Astrocyte (in vitro differentiated cells and primary cell): ENCODE data around the gene CHST11. TPM values are rescaled to one million over a fixed set of nuclear protein-coding genes. Genes with fewer than 3 reads are reported as not detected.

Source experiments
- DNase-seq: peaks from one replicate; pipeline ENCODE4 v3.0.0-alpha.2; 2010; ENCODE audit warnings: low read depth
- FAIRE-seq: peaks from 2 replicates; lab custom pipeline; 2011; peaks lifted over from hg19 to GRCh38; lab: Jason Lieb, UNC
- H2AFZ ChIP-seq: 2 replicates; pipeline ENCODE4 v1.6.0; 2012; ENCODE audit warnings: low read depth, low read length, inconsistent platforms
- H3K27ac ChIP-seq: 2 replicates; pipeline ENCODE4 v1.5.1; 2011; ENCODE audit warnings: low read depth, low read length, inconsistent platforms
- H3K27me3 ChIP-seq: 2 replicates; pipeline ENCODE4 v1.6.0; 2011; ENCODE audit warnings: low read length, inconsistent platforms; ENCODE audit not compliant: insufficient read depth
- H3K36me3 ChIP-seq: 2 replicates; pipeline ENCODE4 v1.5.1; 2011; ENCODE audit warnings: low read length, inconsistent platforms; ENCODE audit not compliant: insufficient read depth
- H3K4me1 ChIP-seq: 2 replicates; pipeline ENCODE4 v1.5.1; 2011; ENCODE audit warnings: low read length, inconsistent platforms; ENCODE audit not compliant: insufficient read depth
- H3K4me2 ChIP-seq: 2 replicates; pipeline ENCODE4 v1.6.0; 2012; ENCODE audit warnings: low read length, inconsistent platforms
- H3K4me3 ChIP-seq: 2 replicates; pipeline ENCODE4 v1.5.1; 2011; ENCODE audit warnings: low read depth, mild to moderate bottlenecking, low read length, inconsistent platforms; ENCODE audit not compliant: insufficient read depth
- H3K79me2 ChIP-seq: 2 replicates; pipeline ENCODE4 v1.6.0; 2012; ENCODE audit warnings: mild to moderate bottlenecking, low read length, inconsistent platforms; ENCODE audit not compliant: insufficient read depth
- H3K9ac ChIP-seq: 2 replicates; pipeline ENCODE4 v1.6.0; 2012; ENCODE audit warnings: mild to moderate bottlenecking, low read length, inconsistent platforms
- H3K9me3 ChIP-seq: 2 replicates; pipeline ENCODE4 v1.5.1; 2012; ENCODE audit warnings: low read depth, mild to moderate bottlenecking, low read length, inconsistent platforms; ENCODE audit not compliant: insufficient read depth
- H4K20me1 ChIP-seq: 2 replicates; pipeline ENCODE4 v1.6.0; 2012; ENCODE audit warnings: low read length, inconsistent platforms; ENCODE audit not compliant: insufficient read depth
- H3K27ac Mint-ChIP-seq: one replicate; pipeline ENCODE4 v1.8.0; 2021; ENCODE audit warnings: mild to moderate bottlenecking, mixed read lengths; ENCODE audit not compliant: unreplicated experiment
- H3K27me3 Mint-ChIP-seq: one replicate; pipeline ENCODE4 v1.8.0; 2021; ENCODE audit warnings: low read depth, mixed read lengths; ENCODE audit not compliant: unreplicated experiment
- H3K36me3 Mint-ChIP-seq: one replicate; pipeline ENCODE4 v1.8.0; 2021; ENCODE audit warnings: low read depth, mixed read lengths; ENCODE audit not compliant: unreplicated experiment
- H3K4me1 Mint-ChIP-seq: one replicate; pipeline ENCODE4 v1.8.0; 2021; ENCODE audit warnings: low read depth, mixed read lengths; ENCODE audit not compliant: unreplicated experiment
- H3K4me3 Mint-ChIP-seq: one replicate; pipeline ENCODE4 v1.8.0; 2021; ENCODE audit warnings: mild to moderate bottlenecking, moderate library complexity, mixed read lengths; ENCODE audit not compliant: unreplicated experiment
- H3K9me3 Mint-ChIP-seq: one replicate; pipeline ENCODE4 v1.8.0; 2021; ENCODE audit warnings: mild to moderate bottlenecking, mixed read lengths; ENCODE audit not compliant: unreplicated experiment
- CTCF ChIP-seq: IDR thresholded peaks from 2 replicates; pipeline ENCODE4 v1.5.1; 2011; ENCODE audit warnings: low read depth, mild to moderate bottlenecking, inconsistent platforms, low read length, moderate library complexity; ENCODE audit not compliant: insufficient read depth
- EZH2 ChIP-seq: IDR thresholded peaks from 2 replicates; pipeline ENCODE4 v1.6.1; 2012; ENCODE audit warnings: mild to moderate bottlenecking, low read length, inconsistent platforms; ENCODE audit not compliant: insufficient read depth
- total RNA-seq: library from RNA; stranded (reverse); gene quantifications from 2 replicates; pipeline ENCODE4 v1.2.1, GENCODE V29; 2021

Gene CHST11
- total RNA-seq, 1 donor from 2014 or later = 30.2 TPM

DNA sequence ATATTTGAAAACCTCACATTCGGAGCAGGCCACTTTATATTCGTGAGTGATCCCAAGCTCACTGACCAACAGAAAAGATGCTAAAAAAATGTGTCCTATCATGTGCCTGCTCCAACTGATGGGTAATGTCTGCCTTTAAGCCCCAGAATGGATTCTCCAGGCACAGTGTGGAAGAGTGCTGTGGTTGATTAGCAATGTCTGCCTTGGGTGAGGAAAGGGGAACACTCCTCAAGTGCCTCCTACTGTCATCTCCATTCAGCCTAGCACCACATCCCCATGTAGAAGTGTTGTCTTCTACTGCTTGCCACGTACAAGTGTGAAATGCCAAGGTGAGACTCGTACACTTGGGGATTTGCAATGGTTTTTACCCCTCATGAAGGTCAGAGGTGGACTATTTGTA, 302.0 kb downstream of the CHST11 start:
- Mint-ChIP-seq H3K36me3 (peaks cover 27% of the 10 kb centered on the region), H3K27ac (no peak overlapping the region), H3K27me3 (no peaks in the 10 kb centered on the region), H3K4me3 (no peak overlapping the region), H3K9me3 (no peaks in the 10 kb centered on the region), H3K4me1 (peaks cover 7% of the 10 kb centered on the region)
- no peak overlapping the region for H3K9ac ChIP-seq
- H3K4me1 ChIP-seq = peaks cover 5% of the 10 kb centered on the region
- H3K4me2 ChIP-seq = no peak overlapping the region
- no peak overlapping the region for H2AFZ ChIP-seq
- no peaks in the 10 kb centered on the region for H3K9me3 ChIP-seq
- no peaks in the 10 kb centered on the region for H3K36me3 ChIP-seq
- H3K27ac ChIP-seq = no peak overlapping the region
- no peaks in the 10 kb centered on the region for H3K27me3 ChIP-seq
- peaks cover 40% of the 10 kb centered on the region for H4K20me1 ChIP-seq
- TF ChIP-seq EZH2 (no peak), CTCF (no peak)
- peaks cover 3% of the 10 kb centered on the region for H3K79me2 ChIP-seq
- H3K4me3 ChIP-seq = no peak overlapping the region
- DNase-seq (no peak), FAIRE-seq (no peak)

DNA sequence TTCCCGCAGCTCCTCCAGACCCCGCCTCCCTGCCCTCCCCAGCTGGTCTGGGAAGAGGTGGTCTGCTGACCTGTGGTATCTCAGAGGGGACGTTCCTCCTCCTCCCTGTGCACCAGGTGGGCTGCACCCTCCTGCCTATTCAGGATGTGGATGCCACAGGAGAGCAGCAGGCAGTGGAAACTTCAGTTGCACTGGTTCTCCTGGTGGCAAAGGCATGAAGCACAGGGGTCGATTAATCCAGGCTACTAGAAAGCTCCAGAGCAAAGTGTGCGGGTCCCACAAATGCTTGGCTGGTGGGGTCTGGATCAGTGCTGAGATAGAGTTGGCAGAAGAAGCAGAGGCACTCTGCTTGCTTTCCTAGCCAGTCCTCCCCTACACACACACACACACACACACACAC, 304.3 kb downstream of the CHST11 start:
- FAIRE-seq (no peak), DNase-seq (no peak)
- H3K36me3 Mint-ChIP-seq = peaks cover 21% of the 10 kb centered on the region

More for the DNA sequence above, 304.3 kb downstream of the CHST11 start:
- no peak for TF ChIP-seq EZH2
- no peak for TF ChIP-seq CTCF
- Histone ChIP-seq H3K4me2 (no peak overlapping the region), H4K20me1 (peaks cover 27% of the 10 kb centered on the region), H3K27me3 (no peaks in the 10 kb centered on the region), H3K9me3 (no peaks in the 10 kb centered on the region), H3K4me1 (peaks cover 5% of the 10 kb centered on the region), H3K4me3 (no peak overlapping the region), H3K27ac (no peak overlapping the region), H2AFZ (no peak overlapping the region), H3K36me3 (no peaks in the 10 kb centered on the region), H3K79me2 (no peaks in the 10 kb centered on the region), H3K9ac (no peak overlapping the region)
- Mint-ChIP-seq H3K4me3 (no peak overlapping the region), H3K27ac (no peak overlapping the region), H3K4me1 (peaks cover 7% of the 10 kb centered on the region), H3K27me3 (no peaks in the 10 kb centered on the region), H3K9me3 (no peaks in the 10 kb centered on the region)
